Measurements from ENCODE around the gene MAP6D1.

Gene MAP6D1

GRCh38 chr3:183857863-183858262 lies 32.5 kb upstream of the MAP6D1 start:
- Histone ChIP-seq H3K9ac (ENCODE audit: low read depth, low read length, poor library complexity, severe bottlenecking) (no peak overlapping the region), H3K36me3 (ENCODE audit: insufficient read depth, low read length) (peaks cover 61% of the 10 kb centered on the region; the same call in 1 of the 2 replicates), H3K27me3 (ENCODE audit: insufficient read depth, low read length, poor library complexity, severe bottlenecking) (no peaks in the 10 kb centered on the region), H3K9me2 (replicated peaks; ENCODE audit: low read depth, low read length) (no peaks in the 10 kb centered on the region), H2AFZ (ENCODE audit: low read length) (no peak overlapping the region), H4K20me1 (ENCODE audit: insufficient read depth, low read length, poor library complexity, severe bottlenecking) (no peaks in the 10 kb centered on the region), H3K4me3 (ENCODE audit: low read length, poor library complexity, severe bottlenecking) (no peak overlapping the region), H3F3A (ENCODE audit: low read depth) (no peaks in the 10 kb centered on the region), H3K4me2 (ENCODE audit: low read depth, low read length, poor library complexity, severe bottlenecking) (no peak overlapping the region), H3K4me1 (ENCODE audit: insufficient read depth, low read length, poor library complexity, severe bottlenecking) (no peaks in the 10 kb centered on the region), H3K79me2 (ENCODE audit: insufficient read depth, low read length) (no peaks in the 10 kb centered on the region), H3K9me3 (ENCODE audit: insufficient read depth, low read depth, low read length) (no peaks in the 10 kb centered on the region)
- TF ChIP-seq EZH2phosphoT487 (IDR thresholded peaks at IDR 0.05; ENCODE audit: borderline replicate concordance) = no peak
- no peak for TF ChIP-seq CTCF (conservative IDR thresholded peaks at IDR 0.05; ENCODE audit: low read length)

GRCh38 chr3:183854318-183855035 lies 29.1 kb upstream of the MAP6D1 start:
- Histone ChIP-seq H3K79me2 (ENCODE audit: insufficient read depth, low read length) (no peaks in the 10 kb centered on the region), H3F3A (ENCODE audit: low read depth) (no peaks in the 10 kb centered on the region), H3K9me3 (ENCODE audit: insufficient read depth, low read depth, low read length) (no peaks in the 10 kb centered on the region), H2AFZ (ENCODE audit: low read length) (no peak overlapping the region), H3K9me2 (replicated peaks; ENCODE audit: low read depth, low read length) (no peaks in the 10 kb centered on the region), H3K36me3 (ENCODE audit: insufficient read depth, low read length) (peaks cover 44% of the 10 kb centered on the region; the same call in 1 of the 2 replicates), H3K4me1 (ENCODE audit: insufficient read depth, low read length, poor library complexity, severe bottlenecking) (no peaks in the 10 kb centered on the region), H3K4me2 (ENCODE audit: low read depth, low read length, poor library complexity, severe bottlenecking) (no peak overlapping the region), H4K20me1 (ENCODE audit: insufficient read depth, low read length, poor library complexity, severe bottlenecking) (no peaks in the 10 kb centered on the region), H3K27me3 (ENCODE audit: insufficient read depth, low read length, poor library complexity, severe bottlenecking) (no peaks in the 10 kb centered on the region), H3K9ac (ENCODE audit: low read depth, low read length, poor library complexity, severe bottlenecking) (no peak overlapping the region), H3K4me3 (ENCODE audit: low read length, poor library complexity, severe bottlenecking) (no peak overlapping the region)
- TF ChIP-seq EZH2phosphoT487 (IDR thresholded peaks at IDR 0.05; ENCODE audit: borderline replicate concordance) (no peak), CTCF (conservative IDR thresholded peaks at IDR 0.05; ENCODE audit: low read length) (no peak)

GRCh38 chr3:183845608-183846288 lies 20.4 kb upstream of the MAP6D1 start:
- Histone ChIP-seq H3K4me3 (ENCODE audit: low read length, poor library complexity, severe bottlenecking) (no peak overlapping the region), H2AFZ (ENCODE audit: low read length) (no peak overlapping the region), H4K20me1 (ENCODE audit: insufficient read depth, low read length, poor library complexity, severe bottlenecking) (no peaks in the 10 kb centered on the region), H3F3A (ENCODE audit: low read depth) (no peaks in the 10 kb centered on the region), H3K9ac (ENCODE audit: low read depth, low read length, poor library complexity, severe bottlenecking) (no peak overlapping the region), H3K27me3 (ENCODE audit: insufficient read depth, low read length, poor library complexity, severe bottlenecking) (no peaks in the 10 kb centered on the region), H3K9me2 (replicated peaks; ENCODE audit: low read depth, low read length) (no peaks in the 10 kb centered on the region), H3K4me1 (ENCODE audit: insufficient read depth, low read length, poor library complexity, severe bottlenecking) (no peaks in the 10 kb centered on the region), H3K4me2 (ENCODE audit: low read depth, low read length, poor library complexity, severe bottlenecking) (no peak overlapping the region), H3K36me3 (ENCODE audit: insufficient read depth, low read length) (peaks cover 68% of the 10 kb centered on the region; the same call in 1 of the 2 replicates), H3K79me2 (ENCODE audit: insufficient read depth, low read length) (no peaks in the 10 kb centered on the region), H3K9me3 (ENCODE audit: insufficient read depth, low read depth, low read length) (no peaks in the 10 kb centered on the region)
- TF ChIP-seq CTCF (conservative IDR thresholded peaks at IDR 0.05; ENCODE audit: low read length) (no peak), EZH2phosphoT487 (IDR thresholded peaks at IDR 0.05; ENCODE audit: borderline replicate concordance) (no peak)

All from Loucy (cell line).